Measurements from ENCODE around the gene MEIOSIN.

The MEIOSIN gene

DNA sequence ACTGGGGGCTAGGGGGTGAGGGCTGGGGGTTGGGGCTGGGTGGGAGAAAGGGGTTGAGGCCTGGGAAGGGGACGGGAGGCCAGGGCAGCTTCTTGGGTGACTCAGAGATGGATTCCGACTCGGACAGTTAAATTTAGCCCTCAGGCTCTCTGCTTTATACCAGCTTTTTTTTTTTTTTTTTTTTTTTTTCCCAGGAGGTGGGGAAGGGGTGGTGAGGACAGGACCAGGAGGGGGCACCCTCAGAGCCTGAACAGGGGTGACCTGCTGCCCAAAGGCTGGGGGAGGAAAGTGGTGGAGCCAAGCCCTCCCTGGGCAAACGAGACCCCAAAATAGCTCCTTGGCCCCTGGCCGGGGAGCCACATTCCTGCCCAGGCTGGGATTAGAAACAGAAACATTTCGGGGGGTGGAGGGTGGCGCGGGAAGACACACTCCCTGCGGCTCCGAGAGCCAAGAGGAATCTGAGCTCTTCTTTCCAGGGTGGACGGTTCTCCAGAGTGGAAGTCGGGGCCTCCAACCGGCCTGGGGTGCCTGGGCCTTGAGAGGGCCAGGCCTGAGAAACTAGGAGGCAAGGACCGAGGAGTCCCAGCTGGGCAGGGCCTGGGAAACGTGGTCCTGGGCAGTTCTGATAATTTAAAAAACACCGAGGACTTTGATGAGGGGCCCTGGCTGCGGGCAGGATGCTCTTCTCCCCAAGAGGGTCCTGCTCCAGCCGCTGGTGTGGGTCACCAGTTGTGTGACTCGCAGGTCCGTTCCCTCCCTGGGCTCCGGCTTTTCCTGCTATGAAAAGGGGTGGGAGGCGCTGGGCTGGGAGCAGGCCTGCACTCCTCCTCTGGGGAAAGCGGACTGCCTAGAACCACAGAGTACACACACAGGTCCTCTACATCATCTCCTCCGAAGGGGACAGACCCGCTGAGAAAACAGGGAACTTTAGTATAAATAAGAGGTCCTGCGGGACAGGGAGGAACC is 49.9 kb downstream of the MEIOSIN start:
- peak; percentile 28 for DNase-seq
- peak overlapping the region; percentile 35 for H3K27ac ChIP-seq
- no peaks in the 10 kb centered on the region for H3K27me3 ChIP-seq (replicated peaks)
- TF ChIP-seq, protein P1, sequence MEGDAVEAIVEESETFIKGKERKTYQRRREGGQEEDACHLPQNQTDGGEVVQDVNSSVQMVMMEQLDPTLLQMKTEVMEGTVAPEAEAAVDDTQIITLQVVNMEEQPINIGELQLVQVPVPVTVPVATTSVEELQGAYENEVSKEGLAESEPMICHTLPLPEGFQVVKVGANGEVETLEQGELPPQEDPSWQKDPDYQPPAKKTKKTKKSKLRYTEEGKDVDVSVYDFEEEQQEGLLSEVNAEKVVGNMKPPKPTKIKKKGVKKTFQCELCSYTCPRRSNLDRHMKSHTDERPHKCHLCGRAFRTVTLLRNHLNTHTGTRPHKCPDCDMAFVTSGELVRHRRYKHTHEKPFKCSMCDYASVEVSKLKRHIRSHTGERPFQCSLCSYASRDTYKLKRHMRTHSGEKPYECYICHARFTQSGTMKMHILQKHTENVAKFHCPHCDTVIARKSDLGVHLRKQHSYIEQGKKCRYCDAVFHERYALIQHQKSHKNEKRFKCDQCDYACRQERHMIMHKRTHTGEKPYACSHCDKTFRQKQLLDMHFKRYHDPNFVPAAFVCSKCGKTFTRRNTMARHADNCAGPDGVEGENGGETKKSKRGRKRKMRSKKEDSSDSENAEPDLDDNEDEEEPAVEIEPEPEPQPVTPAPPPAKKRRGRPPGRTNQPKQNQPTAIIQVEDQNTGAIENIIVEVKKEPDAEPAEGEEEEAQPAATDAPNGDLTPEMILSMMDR (IDR thresholded peaks at IDR 0.05; ENCODE audit: low read depth, low read length, missing control alignments), result no peak
- in situ Hi-C loops (cut with HindIII; ENCODE audit: low pct_ligation_motif_present, low sequenced_read_pairs), result no loop called here
- peak overlapping the region; percentile 12 for H3K4me3 ChIP-seq (ENCODE audit: low read depth, low read length)
- H3K36me3 ChIP-seq (replicated peaks), result peaks cover 46% of the 10 kb centered on the region

GRCh38 chr19:45784096-45784495 is 50.9 kb downstream of the MEIOSIN start:
- no peak for DNase-seq
- Histone ChIP-seq H3K27me3 (replicated peaks) (no peaks in the 10 kb centered on the region), H3K4me3 (ENCODE audit: low read depth, low read length) (no peak overlapping the region), H3K27ac (no peak overlapping the region), H3K36me3 (replicated peaks) (peaks cover 45% of the 10 kb centered on the region)
- TF ChIP-seq, protein P1 (IDR thresholded peaks at IDR 0.05; ENCODE audit: low read depth, low read length, missing control alignments), result no peak
- in situ Hi-C loops (cut with HindIII; ENCODE audit: low pct_ligation_motif_present, low sequenced_read_pairs), result no loop called here

- H3K27ac ChIP-seq, result no peak overlapping the region
- TF ChIP-seq, protein P1 (IDR thresholded peaks at IDR 0.05; ENCODE audit: low read depth, low read length, missing control alignments), result no peak
- no peak for DNase-seq
- no peak overlapping the region for H3K4me3 ChIP-seq (ENCODE audit: low read depth, low read length)
- in situ Hi-C loops (cut with HindIII; ENCODE audit: low pct_ligation_motif_present, low sequenced_read_pairs), result no loop called here
- no peaks in the 10 kb centered on the region for H3K27me3 ChIP-seq (replicated peaks)
- peaks cover 51% of the 10 kb centered on the region for H3K36me3 ChIP-seq (replicated peaks)
Measured at GRCh38 chr19:45785097-45785496, 51.9 kb downstream of the MEIOSIN start.

- TF ChIP-seq, protein P1 (IDR thresholded peaks at IDR 0.05; ENCODE audit: low read depth, low read length, missing control alignments), result no peak
- in situ Hi-C loops (cut with HindIII; ENCODE audit: low pct_ligation_motif_present, low sequenced_read_pairs), result no loop called here
- DNase-seq, result no peak
- H3K27me3 ChIP-seq (replicated peaks), result no peaks in the 10 kb centered on the region
- no peak overlapping the region for H3K27ac ChIP-seq
- H3K36me3 ChIP-seq (replicated peaks), result peaks cover 57% of the 10 kb centered on the region
- no peak overlapping the region for H3K4me3 ChIP-seq (ENCODE audit: low read depth, low read length)
Measured at GRCh38 chr19:45785781-45786532, 52.7 kb downstream of the MEIOSIN start.

DNA sequence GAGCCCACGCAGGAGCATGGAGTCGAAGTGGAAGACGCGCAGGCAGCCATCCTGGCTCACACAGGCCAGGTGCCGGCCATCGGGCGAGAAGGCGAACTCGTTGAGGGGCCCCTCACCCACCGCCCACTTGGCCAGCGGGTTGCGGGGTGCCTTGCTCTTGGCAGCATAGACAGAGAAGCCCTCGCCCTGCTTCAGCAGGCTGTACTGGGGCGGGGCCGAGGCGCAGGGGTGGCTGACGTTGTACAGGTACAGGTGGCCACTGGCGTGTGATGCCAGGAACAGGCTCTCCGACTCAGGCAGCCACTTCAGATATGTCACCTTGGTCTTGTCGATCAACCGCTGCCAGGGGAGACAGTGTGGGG is 53.3 kb downstream of the MEIOSIN start:
- H3K27ac ChIP-seq, result no peak overlapping the region
- DNase-seq, result no peak
- TF ChIP-seq, protein P1 (IDR thresholded peaks at IDR 0.05; ENCODE audit: low read depth, low read length, missing control alignments), result no peak
- no peak overlapping the region for H3K4me3 ChIP-seq (ENCODE audit: low read depth, low read length)
- peaks cover 57% of the 10 kb centered on the region for H3K36me3 ChIP-seq (replicated peaks)
- no peaks in the 10 kb centered on the region for H3K27me3 ChIP-seq (replicated peaks)
- in situ Hi-C loops (cut with HindIII; ENCODE audit: low pct_ligation_motif_present, low sequenced_read_pairs), result no loop called here
